SH-SY5Y (cell line): ENCODE measurements around the gene PTPRA.

ENCODE experiments used
- GATA2 ChIP-seq: IDR thresholded peaks from 2 replicates; pipeline ENCODE4 v1.6.1; 2011; ENCODE audit warnings: mild to moderate bottlenecking, low read depth, low read length
- GATA3 ChIP-seq: IDR thresholded peaks from 2 replicates; pipeline ENCODE4 v1.6.1; 2011; ENCODE audit warnings: low read depth, mild to moderate bottlenecking, low read length, moderate library complexity

DNA sequence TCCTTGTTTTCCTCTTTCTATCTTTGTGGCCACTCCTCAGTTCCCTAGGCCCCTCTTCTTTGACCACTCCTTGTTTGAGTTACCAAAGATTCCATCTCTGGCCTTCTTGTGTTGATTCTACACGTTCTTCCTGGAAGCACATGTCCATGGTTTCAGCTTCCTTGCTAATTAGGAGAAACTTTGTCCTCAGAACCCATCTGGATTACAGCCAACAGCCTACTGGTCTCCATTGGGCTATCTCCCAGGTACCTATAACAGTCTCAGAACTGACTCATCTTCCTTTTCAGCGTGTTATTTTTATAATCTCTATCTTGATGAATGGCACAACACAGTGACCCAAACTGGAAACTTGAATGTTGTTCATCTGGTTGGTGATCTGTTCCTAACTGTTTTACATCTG lies 17.5 kb downstream of the PTPRA start:
- TF ChIP-seq GATA3 = no peak
- TF ChIP-seq GATA2 = no peak
